ENCODE data around the gene UBE3C. TPM values are rescaled to one million over a fixed set of nuclear protein-coding genes. Genes with fewer than 3 reads are reported as not detected.

UBE3C gene
- total and polyA plus RNA-seq, 8 donors, result 13.5 to 162 (median 64.8) TPM

- WGBS, 5 donors, result 91 to 97% (median 96%) methylated on average over 8 of the region's 8 CpGs
- H3K9me3 ChIP-seq, result no peaks in the 10 kb centered on the region
- no peaks in the 10 kb centered on the region for H3K27me3 ChIP-seq
- no peaks in the 10 kb centered on the region for H3K4me1 ChIP-seq
- DNase-seq, result no peak
- peaks cover 0 to 85% (median 64%) of the 10 kb centered on the region in 4 donors for H3K36me3 ChIP-seq
- H3K27ac ChIP-seq, result no peak overlapping the region
- TF ChIP-seq POLR2AphosphoS5 (IDR thresholded peaks at IDR 0.05) (no peak), EP300 (IDR thresholded peaks at IDR 0.05) (no peak), CTCF (IDR thresholded peaks at IDR 0.05) (no peak), POLR2A (IDR thresholded peaks at IDR 0.05) (no peak)
- H3K4me3 ChIP-seq, result no peak overlapping the region
- intact Hi-C loops (cut with DNase I; ENCODE audit: low total_unique reads), result no loop called here
Observed at GRCh38 chr7:157238087-157238486, 99.4 kb downstream of the UBE3C start.

GRCh38 chr7:157239571-157240270 lies 101.0 kb downstream of the UBE3C start:
- DNase-seq, result no peak
- Histone ChIP-seq H3K4me3 (no peak overlapping the region), H3K36me3 (peaks cover 0 to 75% (median 51%) of the 10 kb centered on the region in 4 donors), H3K27ac (no peak overlapping the region), H3K27me3 (no peaks in the 10 kb centered on the region), H3K4me1 (no peaks in the 10 kb centered on the region), H3K9me3 (no peaks in the 10 kb centered on the region)
- 88 to 99% (median 94%) methylated on average over 10 of the region's 10 CpGs for WGBS, 5 donors
- intact Hi-C loops (cut with DNase I; ENCODE audit: low total_unique reads), result no loop called here
- TF ChIP-seq EP300 (IDR thresholded peaks at IDR 0.05) (no peak), CTCF (IDR thresholded peaks at IDR 0.05) (no peak), POLR2A (IDR thresholded peaks at IDR 0.05) (no peak), POLR2AphosphoS5 (IDR thresholded peaks at IDR 0.05) (no peak)

- TF ChIP-seq EP300 (IDR thresholded peaks at IDR 0.05), result no peak
- TF ChIP-seq POLR2A (IDR thresholded peaks at IDR 0.05), result no peak
- TF ChIP-seq POLR2AphosphoS5 (IDR thresholded peaks at IDR 0.05), result no peak
- TF ChIP-seq CTCF (IDR thresholded peaks at IDR 0.05), result no peak
- no peaks in the 10 kb centered on the region for H3K9me3 ChIP-seq
- no peaks in the 10 kb centered on the region for H3K27me3 ChIP-seq
- no peak overlapping the region for H3K4me3 ChIP-seq
- H3K4me1 ChIP-seq, result no peaks in the 10 kb centered on the region
- DNase-seq, result no peak
- no peak overlapping the region for H3K27ac ChIP-seq
- WGBS, 5 donors, result 94 to 98% (median 96%) methylated on average over 5 of the region's 5 CpGs
- intact Hi-C loops (cut with DNase I; ENCODE audit: low total_unique reads), result no loop called here
- peaks cover 0 to 64% (median 44%) of the 10 kb centered on the region in 4 donors for H3K36me3 ChIP-seq
Observed at GRCh38 chr7:157241631-157242030, 102.9 kb downstream of the UBE3C start.

- Histone ChIP-seq H3K36me3 (peaks cover 14 to 64% (median 38%) of the 10 kb centered on the region in 4 donors), H3K4me1 (no peaks in the 10 kb centered on the region), H3K27me3 (no peaks in the 10 kb centered on the region), H3K9me3 (no peaks in the 10 kb centered on the region), H3K4me3 (no peak overlapping the region), H3K27ac (no peak overlapping the region)
- 87 to 96% (median 89%) methylated on average over 6 of the region's 6 CpGs for WGBS, 5 donors
- intact Hi-C loops (cut with DNase I; ENCODE audit: low total_unique reads), result no loop called here
- TF ChIP-seq POLR2A (IDR thresholded peaks at IDR 0.05) (no peak), POLR2AphosphoS5 (IDR thresholded peaks at IDR 0.05) (no peak), CTCF (IDR thresholded peaks at IDR 0.05) (no peak), EP300 (IDR thresholded peaks at IDR 0.05) (no peak)
- no peak for DNase-seq
Observed at GRCh38 chr7:157244516-157245294, 106.0 kb downstream of the UBE3C start.
